Measurements from ENCODE around the gene PSMB10. TPM values are rescaled to one million over a fixed set of nuclear protein-coding genes. Genes with fewer than 3 reads are reported as not detected.
A peak's percentile ranks its signal among the peaks of the same experiment; 100 is the strongest.

PSMB10 gene
- total RNA-seq, 4 donors from 2014 or later, result 26.5 to 33.8 (median 32.6) TPM

DNA sequence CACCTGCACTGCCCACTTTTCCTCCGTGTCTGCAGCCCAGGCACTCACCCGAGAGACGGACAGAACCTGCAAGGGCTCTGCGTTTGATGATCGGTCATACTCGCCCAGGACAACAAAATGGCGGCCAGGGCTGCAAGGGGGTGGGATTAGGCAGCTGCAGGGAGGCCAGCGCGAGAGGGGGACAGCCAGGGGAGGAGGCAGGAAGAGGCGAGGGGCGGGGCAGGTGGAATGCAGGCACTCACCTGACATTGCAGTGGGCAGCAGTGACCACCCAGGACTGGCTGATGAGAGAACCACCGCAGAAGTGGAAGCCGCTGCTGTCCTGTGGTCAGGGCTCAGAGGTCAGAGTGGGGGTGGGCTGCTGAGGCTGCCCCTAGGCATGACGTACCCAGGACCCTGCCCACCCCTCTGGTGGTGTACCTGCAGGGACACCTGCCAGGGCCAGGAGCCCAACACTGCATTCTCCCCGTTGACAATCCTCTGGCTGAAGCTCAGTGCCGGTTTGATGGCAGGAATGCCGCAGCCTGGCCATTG, 5.9 kb downstream of the PSMB10 start:
- no peaks in the 10 kb centered on the region for H3K9me3 ChIP-seq
- no peak for TF ChIP-seq EP300 (IDR thresholded peaks at IDR 0.05)
- no peak for TF ChIP-seq POLR2AphosphoS5 (IDR thresholded peaks at IDR 0.05)
- TF ChIP-seq, protein P1, sequence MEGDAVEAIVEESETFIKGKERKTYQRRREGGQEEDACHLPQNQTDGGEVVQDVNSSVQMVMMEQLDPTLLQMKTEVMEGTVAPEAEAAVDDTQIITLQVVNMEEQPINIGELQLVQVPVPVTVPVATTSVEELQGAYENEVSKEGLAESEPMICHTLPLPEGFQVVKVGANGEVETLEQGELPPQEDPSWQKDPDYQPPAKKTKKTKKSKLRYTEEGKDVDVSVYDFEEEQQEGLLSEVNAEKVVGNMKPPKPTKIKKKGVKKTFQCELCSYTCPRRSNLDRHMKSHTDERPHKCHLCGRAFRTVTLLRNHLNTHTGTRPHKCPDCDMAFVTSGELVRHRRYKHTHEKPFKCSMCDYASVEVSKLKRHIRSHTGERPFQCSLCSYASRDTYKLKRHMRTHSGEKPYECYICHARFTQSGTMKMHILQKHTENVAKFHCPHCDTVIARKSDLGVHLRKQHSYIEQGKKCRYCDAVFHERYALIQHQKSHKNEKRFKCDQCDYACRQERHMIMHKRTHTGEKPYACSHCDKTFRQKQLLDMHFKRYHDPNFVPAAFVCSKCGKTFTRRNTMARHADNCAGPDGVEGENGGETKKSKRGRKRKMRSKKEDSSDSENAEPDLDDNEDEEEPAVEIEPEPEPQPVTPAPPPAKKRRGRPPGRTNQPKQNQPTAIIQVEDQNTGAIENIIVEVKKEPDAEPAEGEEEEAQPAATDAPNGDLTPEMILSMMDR (IDR thresholded peaks at IDR 0.05), result no peak
- no peak for TF ChIP-seq POLR2A (IDR thresholded peaks at IDR 0.05)
- WGBS, 2 donors (ENCODE audit: low coverage in 1 of 2), result no CpG with 5 or more reads among the region's 17 CpGs
- H3K27me3 ChIP-seq, result no peaks in the 10 kb centered on the region
- H3K36me3 ChIP-seq, result peaks cover 0 to 64% of the 10 kb centered on the region in 2 donors
- ATAC-seq, result no peak
- no peak overlapping the region for H3K4me3 ChIP-seq
- no peak overlapping the region for H3K27ac ChIP-seq
- H3K4me1 ChIP-seq, result peaks cover 0 to 43% (median 13%) of the 10 kb centered on the region in 3 donors

DNA sequence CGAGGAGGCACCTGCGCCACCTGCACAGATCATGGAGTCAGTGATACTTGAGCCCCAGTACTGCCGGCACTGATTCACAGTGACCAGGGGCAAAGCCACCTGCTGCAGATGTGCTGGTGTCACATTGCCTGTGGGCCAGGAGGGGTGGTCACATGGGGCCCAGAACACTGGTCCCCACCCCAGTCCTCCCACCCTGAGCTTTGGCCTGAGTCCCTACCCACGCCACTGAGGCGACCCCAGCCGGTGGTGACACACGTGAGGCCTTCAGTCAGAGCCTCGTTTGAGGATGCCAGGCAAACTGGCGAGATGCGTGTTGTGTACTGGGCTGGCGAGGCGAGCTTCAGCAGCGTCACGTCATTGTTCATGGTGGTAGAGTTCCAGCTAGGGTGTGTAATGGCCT, 6.5 kb downstream of the PSMB10 start:
- Histone ChIP-seq H3K27ac (no peak overlapping the region), H3K9me3 (no peaks in the 10 kb centered on the region), H3K4me3 (no peak overlapping the region), H3K36me3 (peaks cover 0 to 64% of the 10 kb centered on the region in 2 donors), H3K4me1 (peaks cover 0 to 45% (median 11%) of the 10 kb centered on the region in 3 donors), H3K27me3 (no peaks in the 10 kb centered on the region)
- WGBS, 2 donors (ENCODE audit: low coverage in 1 of 2), result 71% methylated on average over 3 of the region's 14 CpGs; no CpG with 5 or more reads in 1 of the 2 donors
- TF ChIP-seq, protein P1 (IDR thresholded peaks at IDR 0.05), result no peak
- TF ChIP-seq EP300 (IDR thresholded peaks at IDR 0.05), result no peak
- no peak for TF ChIP-seq POLR2A (IDR thresholded peaks at IDR 0.05)
- no peak for TF ChIP-seq POLR2AphosphoS5 (IDR thresholded peaks at IDR 0.05)
- ATAC-seq, result no peak

DNA sequence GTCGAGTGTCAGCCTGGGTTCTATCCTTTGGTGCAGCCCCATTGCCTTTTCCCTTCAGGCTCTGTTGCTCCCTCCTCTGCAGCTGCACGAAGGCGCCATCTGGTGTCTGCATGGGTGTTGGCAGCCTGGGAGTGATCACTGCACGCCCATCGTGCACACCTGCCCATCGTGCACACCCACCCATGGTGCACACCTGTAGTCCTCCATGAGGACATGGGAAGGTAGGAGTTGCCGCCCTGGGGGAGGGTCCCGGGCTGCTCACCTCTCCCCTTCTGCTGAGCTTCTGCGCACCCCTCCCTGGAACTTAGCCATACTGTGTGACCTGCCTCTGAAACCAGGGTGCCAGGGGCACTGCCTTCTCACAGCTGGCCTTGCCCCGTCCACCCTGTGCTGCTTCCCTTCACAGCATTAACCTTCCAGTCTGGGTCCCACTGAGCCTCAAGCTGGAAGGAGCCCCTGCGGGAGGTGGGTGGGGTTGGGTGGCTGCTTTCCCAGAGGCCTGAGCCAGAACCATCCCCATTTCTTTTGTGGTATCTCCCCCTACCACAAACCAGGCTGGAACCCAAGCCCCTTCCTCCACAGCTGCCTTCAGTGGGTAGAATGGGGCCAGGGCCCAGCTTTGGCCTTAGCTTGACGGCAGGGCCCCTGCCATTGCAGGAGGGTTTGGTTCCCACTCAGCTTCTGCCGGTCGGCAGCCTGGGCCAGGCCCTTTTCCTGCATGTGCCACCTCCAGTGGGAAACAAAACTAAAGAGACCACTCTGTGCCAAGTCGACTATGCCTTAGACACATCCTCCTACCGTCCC, 7.9 kb downstream of the PSMB10 start:
- H3K36me3 ChIP-seq, result peaks cover 0 to 66% of the 10 kb centered on the region in 2 donors
- no peak for TF ChIP-seq POLR2AphosphoS5 (IDR thresholded peaks at IDR 0.05)
- TF ChIP-seq, protein P1 (IDR thresholded peaks at IDR 0.05), result peak in 3 of 4 experiments; percentile 73 to 88 (median 84)

DNA sequence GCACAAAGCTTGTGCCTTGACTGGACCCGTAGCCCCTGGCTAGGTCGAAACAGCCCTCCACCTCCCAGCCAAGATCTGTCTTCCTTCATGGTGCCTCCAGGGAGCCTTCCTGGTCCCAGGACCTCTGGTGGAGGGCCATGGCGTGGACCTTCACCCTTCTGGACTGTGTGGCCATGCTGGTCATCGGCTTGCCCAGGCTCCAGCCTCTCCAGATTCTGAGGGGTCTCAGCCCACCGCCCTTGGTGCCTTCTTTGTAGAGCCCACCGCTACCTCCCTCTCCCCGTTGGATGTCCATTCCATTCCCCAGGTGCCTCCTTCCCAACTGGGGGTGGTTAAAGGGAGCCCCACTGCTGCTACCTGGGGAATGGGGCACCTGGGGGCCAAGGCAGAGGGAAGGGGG, 8.5 kb downstream of the PSMB10 start:
- Histone ChIP-seq H3K27ac (no peak overlapping the region), H3K36me3 (peaks cover 0 to 70% of the 10 kb centered on the region in 2 donors), H3K27me3 (no peaks in the 10 kb centered on the region), H3K9me3 (no peaks in the 10 kb centered on the region), H3K4me3 (no peak overlapping the region), H3K4me1 (peaks cover 0 to 46% (median 5%) of the 10 kb centered on the region in 3 donors)
- WGBS, 2 donors (ENCODE audit: low coverage in 1 of 2), result 65 to 100% methylated on average over 1 to 4 of the region's 7 CpGs
- TF ChIP-seq, protein P1 (IDR thresholded peaks at IDR 0.05), result no peak
- TF ChIP-seq POLR2A (IDR thresholded peaks at IDR 0.05) (no peak), POLR2AphosphoS5 (IDR thresholded peaks at IDR 0.05) (no peak), EP300 (IDR thresholded peaks at IDR 0.05) (no peak)
- ATAC-seq, result no peak

More for the DNA sequence above, 7.9 kb downstream of the PSMB10 start:
- Histone ChIP-seq H3K27ac (no peak overlapping the region), H3K9me3 (no peaks in the 10 kb centered on the region), H3K27me3 (no peaks in the 10 kb centered on the region), H3K4me1 (peaks cover 0 to 40% (median 5%) of the 10 kb centered on the region in 3 donors), H3K4me3 (no peak overlapping the region)
- ATAC-seq, result peak; percentile 56
- 13 to 43% methylated on average over 1 to 3 of the region's 16 CpGs for WGBS, 2 donors (ENCODE audit: low coverage in 1 of 2)
